GM19468 (cell line): Measurements from ENCODE around the gene TTLL12.

ENCODE experiments used
- ATAC-seq: cut with Tn5 transposase; IDR thresholded peaks from one replicate; pipeline ENCODE4 v1.9.1; 2021; ENCODE audit warnings: mild to moderate bottlenecking, moderate library complexity, moderate number of reproducible peaks; ENCODE audit not compliant: unreplicated experiment; ENCODE audit errors: extremely low read depth

Gene TTLL12

DNA sequence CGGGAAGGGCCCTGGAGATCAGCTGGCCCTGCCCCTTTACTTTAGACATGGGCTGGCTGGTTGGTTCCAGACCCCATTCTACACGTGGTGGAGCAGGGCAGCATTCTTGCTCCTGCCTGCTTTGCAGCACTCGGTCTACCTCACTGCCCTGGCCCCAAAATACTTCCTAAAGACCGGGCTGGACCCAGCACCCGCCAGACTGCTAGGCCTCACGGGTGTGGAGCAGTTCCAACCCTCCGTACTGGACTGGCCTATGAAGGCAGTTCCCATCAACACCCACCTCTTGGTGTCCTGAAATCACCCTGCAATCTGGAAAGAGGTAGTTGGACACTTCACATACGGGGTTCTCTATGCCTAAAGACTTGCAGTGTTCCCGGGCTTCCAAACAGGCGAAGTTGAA is 50.1 kb downstream of the TTLL12 start:
- no peak for ATAC-seq

DNA sequence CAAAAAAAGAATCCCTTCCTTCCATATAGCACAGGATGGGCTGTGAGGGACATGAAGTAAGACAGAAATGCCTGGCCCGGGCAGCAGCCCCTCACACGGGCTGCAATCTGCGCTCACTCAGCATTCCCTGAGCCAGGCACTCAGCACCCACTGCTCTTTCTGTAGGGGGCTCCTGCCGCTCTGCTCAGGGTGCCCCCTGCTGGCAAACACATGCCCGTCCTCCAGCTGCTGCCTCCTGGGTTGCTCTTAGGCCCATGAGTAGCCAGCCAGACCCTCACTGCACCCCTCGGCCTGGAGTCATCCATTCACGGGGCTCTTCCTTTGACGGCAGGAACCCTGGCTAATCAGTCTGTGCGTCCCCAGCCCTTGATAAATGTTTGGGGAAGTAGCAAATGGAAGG is 50.7 kb downstream of the TTLL12 start:
- ATAC-seq, result no peak

DNA sequence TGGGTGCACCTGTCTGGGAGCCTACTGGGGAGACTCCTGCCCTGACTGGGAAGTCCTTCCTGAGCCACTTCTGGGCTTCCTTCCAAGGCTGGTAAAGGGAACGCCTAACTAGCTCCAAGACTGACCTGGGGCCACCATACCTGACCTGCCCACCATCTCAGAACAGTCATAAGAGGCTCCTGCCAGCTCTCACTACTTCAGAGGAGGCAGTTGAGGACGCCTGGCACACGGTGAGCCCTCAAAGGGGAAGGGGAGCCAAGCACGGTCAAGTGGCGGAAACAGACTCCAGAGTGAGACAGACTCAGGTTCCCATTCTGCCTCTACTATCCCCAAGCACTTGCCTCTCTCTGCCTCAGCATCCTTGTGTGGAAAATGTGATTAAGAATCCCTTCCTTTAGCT is 51.4 kb downstream of the TTLL12 start:
- no peak for ATAC-seq

DNA sequence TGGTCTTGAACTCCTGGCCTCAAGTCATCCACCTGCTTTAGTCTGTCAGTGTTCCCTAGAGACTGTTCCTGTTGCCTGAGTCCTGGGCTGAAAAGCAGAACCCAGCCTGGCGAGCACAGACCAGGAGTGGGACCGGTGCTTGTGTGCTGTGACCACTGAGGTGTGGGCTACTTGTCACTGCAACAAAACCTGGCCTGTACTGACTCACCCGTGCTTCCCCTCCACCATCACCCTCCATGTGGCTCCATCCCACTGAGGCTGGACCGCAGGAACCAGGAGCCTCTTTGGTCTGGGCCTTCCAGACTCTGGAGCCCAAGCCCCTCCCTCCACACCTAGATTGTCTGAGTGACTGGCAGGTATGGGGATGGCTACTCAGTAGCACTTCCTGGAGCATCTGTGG is 52.4 kb downstream of the TTLL12 start:
- ATAC-seq, result no peak

DNA sequence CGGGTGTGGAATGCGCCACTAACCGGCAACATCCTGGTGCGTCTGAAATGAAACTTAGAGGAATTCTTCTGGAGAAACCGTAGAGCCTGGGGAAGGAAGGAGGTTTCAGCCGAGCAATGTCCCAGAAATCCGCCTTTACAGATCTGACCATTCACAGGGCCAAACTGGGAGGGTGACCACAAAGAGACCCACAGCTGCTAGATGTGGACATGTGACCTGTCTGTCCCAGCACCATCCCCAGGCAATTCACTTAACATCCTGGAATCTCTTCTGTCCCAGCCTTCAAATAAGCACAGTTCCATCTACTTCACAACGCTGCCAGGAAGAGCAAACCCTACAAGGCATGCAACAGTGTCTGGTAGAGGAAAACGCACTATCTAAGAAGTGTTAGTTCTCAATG is 53.5 kb downstream of the TTLL12 start:
- ATAC-seq, result no peak

DNA sequence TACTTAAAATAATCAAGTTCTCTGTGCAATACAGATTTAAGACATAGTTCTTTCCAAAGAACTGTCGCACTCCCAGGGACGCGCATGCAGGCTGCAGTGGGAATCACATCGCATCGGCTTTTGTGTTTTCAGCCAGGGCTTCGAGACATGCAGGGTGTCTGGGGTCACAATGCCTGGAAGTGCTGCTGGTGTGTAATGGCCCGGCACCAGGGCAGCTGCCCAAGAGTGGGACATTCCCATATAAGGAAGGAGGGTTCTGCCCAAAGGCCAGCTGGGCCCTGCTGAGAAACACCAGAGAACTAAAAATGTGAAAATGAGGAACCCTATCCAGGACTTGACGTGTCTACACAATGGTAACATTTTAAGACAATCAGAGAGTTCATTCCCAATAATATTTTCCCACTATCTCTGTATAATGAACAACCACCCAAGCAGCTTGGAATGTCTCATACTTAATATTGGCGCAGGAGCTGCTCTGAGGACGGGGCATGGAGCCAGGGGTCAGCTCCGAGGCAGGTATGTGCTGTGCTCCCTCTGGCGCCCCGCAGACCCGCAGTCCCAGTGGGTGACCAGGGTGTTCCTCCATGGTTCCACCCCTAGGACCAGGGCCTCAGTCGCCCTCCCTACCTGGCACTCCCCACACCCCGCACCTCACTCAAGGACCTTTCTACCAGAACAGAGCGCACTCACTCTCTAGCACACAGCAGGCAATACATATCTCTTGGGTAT is 55.0 kb downstream of the TTLL12 start:
- ATAC-seq, result no peak

DNA sequence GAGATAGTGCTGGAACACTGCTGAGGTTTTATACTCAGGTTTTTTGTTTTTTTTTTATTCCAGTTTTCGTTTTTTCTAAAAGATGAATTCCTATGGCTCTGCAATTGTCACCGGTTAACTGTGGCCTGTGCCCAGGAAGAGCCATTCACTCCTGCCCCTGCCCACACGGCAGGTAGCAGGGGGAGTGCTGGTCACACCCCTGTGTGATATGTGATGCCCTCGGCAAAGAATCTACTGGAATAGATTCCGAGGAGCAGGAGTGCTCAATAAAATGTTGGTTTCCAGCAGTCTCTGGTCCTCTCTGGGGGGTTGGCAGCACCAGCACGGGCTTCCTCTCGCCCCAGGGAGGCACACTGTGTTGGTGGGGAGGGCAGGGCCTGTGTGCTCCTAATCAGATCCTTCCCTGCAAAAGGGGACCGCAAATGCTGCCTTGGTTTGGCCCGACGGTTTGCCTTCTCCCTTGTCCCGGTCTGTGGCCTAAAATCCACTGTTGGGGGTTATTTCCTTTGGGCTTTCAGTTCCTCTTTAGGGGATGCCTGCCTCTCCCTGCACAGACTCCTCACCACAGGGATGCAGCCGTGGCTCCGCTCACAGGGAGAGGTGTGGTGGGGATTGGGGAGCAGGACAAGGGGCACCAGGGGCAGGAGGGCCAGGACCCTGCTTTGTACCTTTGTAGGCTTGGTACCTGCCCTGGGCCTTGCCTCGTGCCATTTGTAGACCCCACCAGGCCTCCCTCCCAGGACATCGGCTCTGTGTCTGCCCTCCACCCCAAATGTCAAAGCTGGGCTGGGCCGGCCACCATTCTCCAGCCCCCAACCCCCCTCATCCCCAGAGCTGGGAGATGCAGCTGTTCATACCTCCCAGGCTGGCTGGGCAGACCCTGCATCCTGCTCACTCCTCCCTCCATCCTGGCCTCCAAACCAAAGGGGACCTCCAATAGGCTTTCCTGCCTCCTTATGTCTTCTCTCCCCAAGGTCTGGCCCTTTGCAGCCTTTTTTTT is 57.2 kb downstream of the TTLL12 start:
- ATAC-seq, result no peak

DNA sequence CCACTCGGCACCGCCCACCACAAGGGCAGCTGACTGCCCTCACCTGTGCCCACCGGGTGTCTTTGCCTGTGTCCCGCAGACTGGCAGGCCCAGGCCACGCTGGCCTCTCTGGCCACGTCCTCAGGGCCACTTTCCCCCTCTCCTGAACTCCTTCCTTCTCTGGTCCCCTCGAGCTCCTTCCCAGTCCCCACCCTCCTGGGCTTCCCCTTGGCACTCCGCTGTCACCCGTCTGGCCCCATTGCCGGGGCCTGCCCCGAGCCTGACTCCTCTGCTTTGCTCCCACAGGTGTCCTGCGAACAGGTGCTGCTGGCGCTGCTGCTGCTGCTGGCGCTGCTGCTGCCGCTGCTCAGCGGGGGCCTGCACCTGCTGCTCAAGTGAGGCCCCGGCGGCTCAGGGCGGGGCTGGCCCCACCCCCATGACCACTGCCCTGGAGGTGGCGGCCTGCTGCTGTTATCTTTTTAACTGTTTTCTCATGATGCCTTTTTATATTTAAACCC is 58.0 kb downstream of the TTLL12 start:
- no peak for ATAC-seq

DNA sequence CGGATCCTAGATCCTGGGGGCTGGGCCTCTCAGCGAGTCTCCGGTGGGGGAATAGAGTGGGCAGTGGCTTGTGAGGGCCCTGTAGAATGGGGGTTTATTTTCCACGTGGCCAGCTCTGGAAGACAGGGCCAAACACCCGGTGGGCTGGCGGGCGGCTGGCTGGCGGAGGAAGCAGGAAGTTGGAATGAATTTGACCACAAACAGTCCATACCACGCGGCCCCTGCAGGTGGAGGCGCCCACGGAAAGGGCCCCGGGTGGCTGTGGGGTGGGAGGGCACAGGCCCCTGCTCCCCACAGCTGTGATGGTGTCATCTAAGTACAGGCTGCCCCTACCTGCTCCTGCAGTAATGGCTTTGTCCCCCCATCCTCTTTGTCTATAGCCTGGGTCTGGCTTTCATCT is 58.8 kb downstream of the TTLL12 start:
- no peak for ATAC-seq

DNA sequence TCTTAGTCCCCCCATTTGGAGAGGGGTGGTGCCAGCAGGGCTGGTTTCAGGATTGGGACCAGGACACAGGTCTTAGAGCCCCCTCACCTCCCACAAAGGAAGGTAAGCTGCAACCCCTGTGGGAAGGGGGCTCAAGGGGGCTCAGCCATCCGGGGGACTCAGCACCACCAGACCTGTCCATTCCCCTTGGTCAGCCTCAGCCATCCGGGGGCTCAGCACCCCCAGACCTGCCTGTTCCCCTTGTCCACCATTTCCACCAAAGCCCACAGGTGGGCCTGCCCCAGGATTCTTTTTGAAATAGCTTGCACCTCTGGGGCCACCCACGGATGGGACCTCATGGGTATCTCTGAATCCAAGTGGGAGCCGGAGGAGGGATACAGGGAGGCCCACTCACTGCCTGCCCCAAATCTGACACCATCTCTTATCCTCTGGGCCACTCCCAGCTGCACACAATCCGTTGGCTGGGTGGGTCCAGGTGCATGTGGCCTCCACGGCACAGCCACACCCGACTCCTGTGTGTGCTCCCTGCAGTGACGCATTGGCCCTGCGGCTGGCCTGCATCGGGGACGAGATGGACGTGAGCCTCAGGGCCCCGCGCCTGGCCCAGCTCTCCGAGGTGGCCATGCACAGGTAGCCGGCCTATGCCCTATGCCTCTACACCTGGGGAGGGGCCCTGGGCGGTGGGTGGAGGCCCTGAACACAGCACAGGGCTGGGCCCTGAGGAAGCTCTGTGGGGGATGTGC is 59.6 kb downstream of the TTLL12 start:
- no peak for ATAC-seq

DNA sequence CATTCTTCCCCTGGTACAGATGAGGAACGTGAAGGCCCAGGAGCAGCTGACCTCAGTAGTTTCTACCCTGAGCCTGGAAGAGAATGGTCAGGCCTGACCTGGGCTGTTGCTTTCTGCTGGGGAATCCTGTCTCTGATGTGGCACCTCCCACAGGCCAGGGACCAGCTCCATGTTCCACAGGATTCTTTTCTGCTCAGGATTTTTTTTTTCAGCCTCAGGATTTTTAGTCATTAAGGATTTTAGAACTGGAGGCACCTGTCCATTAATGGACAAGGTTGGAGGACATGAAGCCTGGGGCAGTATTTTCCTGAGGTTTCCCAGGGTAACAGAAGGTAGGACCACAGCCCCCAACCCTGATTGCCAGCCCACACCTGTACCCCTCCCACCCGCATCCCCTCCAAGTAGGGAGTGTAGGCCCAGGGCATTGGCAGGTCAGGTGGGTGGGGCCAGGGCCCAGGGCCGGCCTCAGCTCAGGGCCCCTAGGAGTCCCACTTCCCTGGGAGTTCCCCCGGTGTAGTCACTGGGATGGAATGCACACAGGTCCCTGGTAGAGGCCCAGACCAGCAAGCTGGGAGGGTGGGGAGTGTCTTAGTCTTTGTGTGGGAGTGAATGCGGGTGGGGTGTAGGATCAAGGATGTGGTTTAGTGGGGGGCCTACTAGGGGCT is 60.3 kb downstream of the TTLL12 start:
- ATAC-seq, result no peak

DNA sequence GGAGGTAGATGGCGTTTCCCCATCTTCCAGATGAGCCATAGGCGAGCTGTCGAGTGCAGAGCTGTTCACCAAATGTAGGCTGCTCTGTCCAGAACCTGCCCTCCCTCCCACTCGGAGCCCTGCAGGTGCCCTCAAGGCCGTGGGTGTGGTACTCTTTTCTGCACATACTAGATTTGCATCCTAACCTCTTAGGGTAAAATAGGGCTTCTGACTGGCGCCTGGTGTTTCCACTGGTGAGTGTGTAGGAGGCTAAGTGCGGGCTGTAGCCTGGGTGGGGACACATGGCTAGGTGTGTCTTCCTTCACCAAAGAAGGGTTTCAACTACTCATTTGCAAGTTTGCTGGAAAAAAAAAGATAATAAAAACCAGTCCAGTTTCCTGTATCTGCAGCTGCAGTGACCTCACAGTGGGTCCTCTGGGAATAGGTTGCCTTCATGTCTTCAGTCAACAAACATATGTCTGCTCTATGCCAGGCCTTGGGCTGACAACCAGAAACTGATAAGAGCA is 67.9 kb downstream of the TTLL12 start:
- no peak for ATAC-seq

DNA sequence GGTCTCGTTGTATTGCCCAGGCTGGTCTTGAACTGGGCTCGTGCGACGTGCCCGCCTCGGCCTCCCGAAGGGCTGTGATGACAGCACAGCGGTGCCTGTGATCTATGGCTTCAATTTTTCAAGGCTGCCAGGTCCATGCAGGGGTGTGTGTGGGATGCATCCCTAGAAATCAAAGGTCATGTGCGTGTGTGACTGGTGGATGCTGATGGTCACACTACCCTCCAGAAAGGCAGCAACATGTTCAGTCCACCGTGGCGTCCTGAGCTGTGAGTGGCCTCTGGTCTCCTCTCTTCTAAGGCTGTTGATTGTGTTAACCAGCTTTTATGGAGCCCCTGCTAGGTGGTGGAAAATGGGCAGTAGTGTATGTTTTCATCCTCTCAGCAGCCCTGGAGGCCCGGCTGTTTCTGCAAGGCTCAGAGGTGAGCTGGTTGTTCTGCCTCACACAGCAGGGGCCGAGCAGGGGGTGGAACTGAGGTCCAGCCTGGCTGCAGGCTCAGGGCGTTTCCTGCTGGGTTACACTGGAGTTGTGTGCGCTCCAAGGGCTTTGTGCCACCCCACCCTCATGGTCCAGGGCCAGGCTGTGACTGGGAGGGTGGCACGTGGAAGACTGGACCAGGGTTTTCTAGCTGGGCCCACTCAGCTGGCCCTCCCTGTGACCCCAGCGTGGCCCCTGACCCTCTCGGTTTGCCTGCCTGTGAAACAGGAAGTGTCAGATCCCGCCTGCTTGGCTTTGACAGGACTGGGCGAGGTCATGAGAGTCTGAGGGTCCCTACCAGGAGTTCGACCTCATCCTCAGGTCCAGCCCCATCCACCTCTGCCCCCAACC is 68.7 kb downstream of the TTLL12 start:
- no peak for ATAC-seq

DNA sequence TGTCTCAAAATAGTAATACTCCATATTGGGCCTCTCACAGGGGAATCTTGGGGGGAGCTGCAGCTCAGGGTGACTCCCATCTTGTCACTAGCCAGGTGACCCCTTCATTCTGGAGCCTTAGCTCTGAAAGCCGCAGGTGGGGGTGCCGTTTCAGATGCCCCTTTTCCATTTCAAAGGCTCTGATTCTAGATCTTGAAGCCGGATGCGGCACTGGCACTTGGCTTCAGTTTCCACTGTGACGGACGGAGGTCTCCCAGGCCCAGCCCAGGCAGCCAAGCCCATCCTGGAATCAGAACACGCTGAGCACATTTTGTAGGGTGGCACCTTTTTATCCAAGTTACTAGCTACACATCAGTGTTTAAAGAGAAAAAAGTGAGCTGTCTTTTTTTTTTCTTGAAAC is 70.0 kb downstream of the TTLL12 start:
- ATAC-seq, result no peak
